ENCODE results near the gene SLC9A5.
A peak's percentile ranks its signal among the peaks of the same experiment; 100 is the strongest.

Gene SLC9A5

GRCh38 chr16:67213197-67214019, 35.4 kb upstream of the SLC9A5 start:
- no peak for DNase-seq

GRCh38 chr16:67215706-67216105, 33.1 kb upstream of the SLC9A5 start:
- no peak for DNase-seq

- no peak for DNase-seq
Measured at GRCh38 chr16:67216612-67217490, 31.9 kb upstream of the SLC9A5 start.

- DNase-seq = no peak
Measured at GRCh38 chr16:67223992-67224391, 24.8 kb upstream of the SLC9A5 start.

GRCh38 chr16:67226295-67226803, 22.4 kb upstream of the SLC9A5 start:
- no peak for DNase-seq

- DNase-seq = peak; percentile 91 to 96
Measured at GRCh38 chr16:67226804-67227566, 21.8 kb upstream of the SLC9A5 start, which contains the start of gene TMEM208. TSS of gene TMEM208 (plus strand) at chr16:67227130. CDS start at chr16:67227219, 89 bp downstream.

GRCh38 chr16:67227567-67227921, 21.2 kb upstream of the SLC9A5 start:
- no peak for DNase-seq

GRCh38 chr16:67228034-67228785, 20.6 kb upstream of the SLC9A5 start:
- no peak for DNase-seq

GRCh38 chr16:67228905-67229304, 19.9 kb upstream of the SLC9A5 start:
- no peak for DNase-seq

GRCh38 chr16:67229906-67230808, 18.6 kb upstream of the SLC9A5 start:
- no peak for DNase-seq

GRCh38 chr16:67230809-67231660, 17.7 kb upstream of the SLC9A5 start:
- no peak for DNase-seq

- DNase-seq = no peak
Measured at GRCh38 chr16:67233596-67233995, 15.2 kb upstream of the SLC9A5 start.

GRCh38 chr16:67234180-67234597, 14.6 kb upstream of the SLC9A5 start:
- no peak for DNase-seq

- DNase-seq = no peak
Measured at GRCh38 chr16:67235816-67236562, 12.8 kb upstream of the SLC9A5 start.

- DNase-seq = peak in 1 of 2 experiments; percentile 50
Measured at GRCh38 chr16:67236563-67237395, 12.0 kb upstream of the SLC9A5 start.

GRCh38 chr16:67237396-67238277, 11.1 kb upstream of the SLC9A5 start:
- DNase-seq = no peak

GRCh38 chr16:67238278-67238575, 10.6 kb upstream of the SLC9A5 start:
- no peak for DNase-seq
